Breast epithelium (tissue), 3 donors: ENCODE results near the gene PPP1R26.

Experiments
- POLR2A ChIP-seq: fragments of 450-650 bp; IDR thresholded peaks from one replicate; pipeline ENCODE4 v1.6.1; 2016; ENCODE audit warnings: antibody characterized with exemption, mild to moderate bottlenecking, moderate library complexity
- TF ChIP-seq, protein P1 (sequence below), 3 donors: fragments of 450-650 bp; IDR thresholded peaks; one replicate each; pipeline ENCODE4 v1.5.1; 2016 to 2017; ENCODE audit warnings: antibody characterized with exemption in 3 of 3, mild to moderate bottlenecking in 3 of 3, moderate library complexity in 3 of 3

DNA sequence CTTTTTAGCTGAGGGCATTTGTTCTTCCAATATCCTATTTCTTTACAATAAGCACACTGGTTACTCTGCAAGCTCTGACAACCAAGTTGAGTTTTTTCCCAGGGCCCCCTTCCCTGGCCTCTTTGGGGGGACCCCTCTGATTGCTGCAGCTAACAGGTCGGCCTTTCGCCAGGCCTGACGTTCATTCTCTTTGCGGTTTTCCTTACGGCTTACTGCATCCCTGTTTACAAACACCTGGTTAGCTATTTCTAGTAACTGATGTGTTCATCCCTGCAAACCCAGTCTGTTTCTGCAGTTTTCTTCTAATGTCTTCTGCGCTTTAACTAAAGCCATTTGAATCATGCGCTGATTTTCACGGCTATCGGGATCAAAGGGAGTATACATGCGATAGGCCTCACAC, 37.5 kb upstream of the PPP1R26 start:
- TF ChIP-seq POLR2A, result no peak
- TF ChIP-seq, protein P1, sequence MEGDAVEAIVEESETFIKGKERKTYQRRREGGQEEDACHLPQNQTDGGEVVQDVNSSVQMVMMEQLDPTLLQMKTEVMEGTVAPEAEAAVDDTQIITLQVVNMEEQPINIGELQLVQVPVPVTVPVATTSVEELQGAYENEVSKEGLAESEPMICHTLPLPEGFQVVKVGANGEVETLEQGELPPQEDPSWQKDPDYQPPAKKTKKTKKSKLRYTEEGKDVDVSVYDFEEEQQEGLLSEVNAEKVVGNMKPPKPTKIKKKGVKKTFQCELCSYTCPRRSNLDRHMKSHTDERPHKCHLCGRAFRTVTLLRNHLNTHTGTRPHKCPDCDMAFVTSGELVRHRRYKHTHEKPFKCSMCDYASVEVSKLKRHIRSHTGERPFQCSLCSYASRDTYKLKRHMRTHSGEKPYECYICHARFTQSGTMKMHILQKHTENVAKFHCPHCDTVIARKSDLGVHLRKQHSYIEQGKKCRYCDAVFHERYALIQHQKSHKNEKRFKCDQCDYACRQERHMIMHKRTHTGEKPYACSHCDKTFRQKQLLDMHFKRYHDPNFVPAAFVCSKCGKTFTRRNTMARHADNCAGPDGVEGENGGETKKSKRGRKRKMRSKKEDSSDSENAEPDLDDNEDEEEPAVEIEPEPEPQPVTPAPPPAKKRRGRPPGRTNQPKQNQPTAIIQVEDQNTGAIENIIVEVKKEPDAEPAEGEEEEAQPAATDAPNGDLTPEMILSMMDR (IDR thresholded peaks at IDR 0.05), result no peak
